Measurements from ENCODE around the gene SCN3A.

- no peak for TF ChIP-seq CTCF (IDR thresholded peaks at IDR 0.05)
- TF ChIP-seq POLR2AphosphoS5 (IDR thresholded peaks at IDR 0.05) = no peak
- TF ChIP-seq POLR2A (IDR thresholded peaks at IDR 0.05) = no peak
- TF ChIP-seq EP300 (IDR thresholded peaks at IDR 0.05) = no peak
Observed at GRCh38 chr2:165122521-165122920, 81.3 kb downstream of the SCN3A start.

Measured in stomach (tissue), 4 donors.